Liver (tissue), 9 donors: Measurements from ENCODE around the gene CAPN15. TPM values are rescaled to one million over a fixed set of nuclear protein-coding genes. Genes with fewer than 3 reads are reported as not detected.

Experiments
- DNase-seq: peaks from one replicate; pipeline ENCODE4 v3.0.0-alpha.2; 2017; ENCODE audit warnings: low spot score
- H3K27ac ChIP-seq, 2 donors: one replicate each; pipeline ENCODE4 v1.7.0; 2013; ENCODE audit warnings: inconsistent platforms in 2 of 2, low read length in 2 of 2, control low read depth in 1 of 2, low read depth in 1 of 2, mild to moderate bottlenecking in 1 of 2
- H3K27me3 ChIP-seq, 4 donors: one replicate each; pipeline versions ENCODE4 v1.6.1 to v1.7.0; 2013; ENCODE audit warnings: low read length in 3 of 4, inconsistent platforms in 1 of 4, mild to moderate bottlenecking in 1 of 4, moderate library complexity in 1 of 4; ENCODE audit not compliant: control insufficient read depth in 4 of 4, insufficient read depth in 4 of 4
- H3K36me3 ChIP-seq, 4 donors: one replicate each; pipeline versions ENCODE4 v1.6.1 to v1.7.0; 2013; ENCODE audit warnings: low read length in 3 of 4, mild to moderate bottlenecking in 3 of 4, low read depth in 1 of 4, moderate library complexity in 1 of 4; ENCODE audit not compliant: control insufficient read depth in 4 of 4, insufficient read depth in 3 of 4
- H3K4me1 ChIP-seq, 4 donors: one replicate each; pipeline versions ENCODE4 v1.6.1 to v1.7.0; 2013; ENCODE audit warnings: low read length in 3 of 4, mild to moderate bottlenecking in 3 of 4, moderate library complexity in 1 of 4; ENCODE audit not compliant: control insufficient read depth in 4 of 4, insufficient read depth in 4 of 4
- H3K4me3 ChIP-seq, 3 donors: one replicate each; pipeline versions ENCODE4 v1.6.1 to v1.7.0; 2013; ENCODE audit warnings: low read length in 3 of 3, control low read depth in 1 of 3, low read depth in 1 of 3, mild to moderate bottlenecking in 1 of 3
- H3K9ac ChIP-seq, 2 donors: one replicate each; pipeline ENCODE4 v1.7.0; 2013; ENCODE audit warnings: low read length in 2 of 2, mild to moderate bottlenecking in 2 of 2, moderate library complexity in 2 of 2, control low read depth in 1 of 2, low read depth in 1 of 2
- H3K9me3 ChIP-seq, 4 donors: one replicate each; pipeline versions ENCODE4 v1.6.1 to v1.7.0; 2013; ENCODE audit warnings: low read length in 3 of 4; ENCODE audit not compliant: control insufficient read depth in 4 of 4
- EGR1 ChIP-seq, 2 donors: IDR thresholded peaks; 2 replicates each; pipeline ENCODE4 v1.6.1; 2016 to 2018; ENCODE audit warnings: antibody characterized with exemption in 2 of 2, low read depth in 2 of 2
- FOXA1 ChIP-seq: IDR thresholded peaks from 2 replicates; pipeline ENCODE4 v1.6.1; 2016; ENCODE audit warnings: antibody characterized with exemption
- FOXA2 ChIP-seq: IDR thresholded peaks from 2 replicates; pipeline ENCODE4 v1.6.1; 2016; ENCODE audit warnings: antibody characterized with exemption
- GABPA ChIP-seq, 2 donors: IDR thresholded peaks in 1 of 2; conservative IDR thresholded peaks in 1 of 2; 2 replicates each; pipeline ENCODE4 v1.6.1; 2016; ENCODE audit warnings: antibody characterized with exemption in 2 of 2, mild to moderate bottlenecking in 1 of 2, moderate library complexity in 1 of 2
- HNF4A ChIP-seq, 2 donors: conservative IDR thresholded peaks; 2 replicates each; pipeline ENCODE4 v1.6.1; 2016; ENCODE audit warnings: antibody characterized with exemption in 2 of 2, mild to moderate bottlenecking in 2 of 2
- HNF4G ChIP-seq: IDR thresholded peaks from 2 replicates; pipeline ENCODE4 v1.6.1; 2016; ENCODE audit warnings: antibody characterized with exemption
- JUND ChIP-seq, 2 donors: IDR thresholded peaks; 2 replicates each; pipeline ENCODE4 v1.6.1; 2016; ENCODE audit warnings: antibody characterized with exemption in 2 of 2
- NR2F2 ChIP-seq: IDR thresholded peaks from 2 replicates; pipeline ENCODE4 v1.6.1; 2016; ENCODE audit warnings: antibody characterized with exemption
- RAD21 ChIP-seq, 2 donors: IDR thresholded peaks; 2 replicates each; pipeline ENCODE4 v1.6.1; 2016; ENCODE audit warnings: antibody characterized with exemption in 2 of 2, mild to moderate bottlenecking in 2 of 2
- RXRA ChIP-seq, 2 donors: IDR thresholded peaks; 2 replicates each; pipeline ENCODE4 v1.6.1; 2017 to 2018; ENCODE audit warnings: antibody characterized with exemption in 2 of 2, mild to moderate bottlenecking in 1 of 2
- SP1 ChIP-seq: IDR thresholded peaks from 2 replicates; pipeline ENCODE4 v1.6.1; 2018; ENCODE audit warnings: antibody characterized with exemption, mild to moderate bottlenecking
- TAF1 ChIP-seq: conservative IDR thresholded peaks from 2 replicates; pipeline ENCODE4 v1.6.1; 2016; ENCODE audit warnings: antibody characterized with exemption, mild to moderate bottlenecking
- YY1 ChIP-seq: IDR thresholded peaks from 2 replicates; pipeline ENCODE4 v1.6.1; 2016; ENCODE audit warnings: antibody characterized with exemption, mild to moderate bottlenecking
- WGBS: extraction: QIAGEN DNeasy Blood & Tissue Kit; methylation state at CpG from one replicate; pipeline ENCODE4 v1.1.7; 2013; 5-methylcytosine and 5-hydroxymethylcytosine counted together
- polyA plus RNA-seq, 2 donors: library from polyadenylated mRNA; stranded (reverse) in 1 of 2; unstranded in 1 of 2; fragments of 200-250 nt in 1 of 2; fragments of >200 nt in 1 of 2; fragmentation: Nextera tagmentation in 1 of 2; extraction: Ambion mirVana in 1 of 2; gene quantifications; one replicate each; pipeline versions ENCODE4 v1.2.1 to v1.2.3, GENCODE V29; 2013 to 2015
- total RNA-seq, 2 donors: library from RNA; depleted of rRNA; stranded (reverse); fragments of >200 nt; gene quantifications; one replicate each; pipeline ENCODE4 v1.2.3, GENCODE V29; 2014
- TF ChIP-seq, protein P1 (sequence below): IDR thresholded peaks from 2 replicates; pipeline ENCODE4 v1.6.1; 2016; ENCODE audit warnings: antibody characterized with exemption
- TF ChIP-seq, protein P2 (sequence below): fragments of 150-350 bp; IDR thresholded peaks from 2 replicates; pipeline ENCODE4 v1.5.1; 2017; ENCODE audit warnings: improper control_type of control experiment, low read depth, low read length; ENCODE audit not compliant: missing input control
- TF ChIP-seq, protein P3 (sequence below): IDR thresholded peaks from 2 replicates; pipeline ENCODE4 v1.6.1; 2016; ENCODE audit warnings: antibody characterized with exemption
- TF ChIP-seq, protein P4 (sequence below): IDR thresholded peaks from 2 replicates; pipeline ENCODE4 v1.6.1; 2016; ENCODE audit warnings: antibody characterized with exemption
- donor health status: healthy.
- donor health status: healthy.
- donor health status: healthy.
- donor health status: healthy.
- donor health status: healthy.

Gene CAPN15
- total and polyA plus RNA-seq, 4 donors = 5.9 to 37.2 (median 21.6) TPM

DNA sequence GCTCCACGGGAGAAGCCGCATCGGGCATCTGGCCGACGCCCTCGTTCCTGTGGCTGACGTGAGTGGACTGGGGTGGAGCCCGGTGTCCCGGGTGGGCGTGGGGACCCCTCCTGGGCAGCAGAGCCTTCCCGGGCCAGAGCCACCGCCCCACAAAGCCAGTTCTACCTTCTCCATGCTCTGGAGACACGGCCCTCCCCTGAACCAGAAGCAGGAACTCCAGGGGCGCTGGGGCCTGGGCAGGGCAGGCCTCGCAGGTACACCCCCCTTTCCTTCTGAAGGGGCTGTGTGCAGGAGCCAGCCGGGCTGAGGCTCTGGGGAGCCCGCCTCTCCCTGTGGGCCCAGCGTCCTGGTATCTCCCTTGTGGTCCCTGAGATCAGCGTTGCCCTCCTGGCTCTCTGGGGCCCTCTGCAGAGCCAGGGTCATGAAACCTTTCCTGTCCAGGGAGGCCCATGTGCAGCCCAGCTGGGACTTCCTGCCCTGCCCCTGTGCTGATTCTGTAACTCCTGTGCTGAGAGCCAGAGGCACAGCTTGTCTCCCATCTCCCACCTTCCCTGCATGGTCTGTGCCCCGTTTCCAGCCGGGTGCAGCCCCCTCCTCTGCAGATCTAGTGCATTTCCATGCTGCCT is 48.8 kb downstream of the CAPN15 start (continued):
- TF ChIP-seq, protein P1, sequence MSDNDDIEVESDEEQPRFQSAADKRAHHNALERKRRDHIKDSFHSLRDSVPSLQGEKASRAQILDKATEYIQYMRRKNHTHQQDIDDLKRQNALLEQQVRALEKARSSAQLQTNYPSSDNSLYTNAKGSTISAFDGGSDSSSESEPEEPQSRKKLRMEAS = no peak
- TF ChIP-seq EGR1 (IDR thresholded peaks at IDR 0.05; ENCODE audit: low read depth in 2 of 2) (no peak), SP1 (no peak)

DNA sequence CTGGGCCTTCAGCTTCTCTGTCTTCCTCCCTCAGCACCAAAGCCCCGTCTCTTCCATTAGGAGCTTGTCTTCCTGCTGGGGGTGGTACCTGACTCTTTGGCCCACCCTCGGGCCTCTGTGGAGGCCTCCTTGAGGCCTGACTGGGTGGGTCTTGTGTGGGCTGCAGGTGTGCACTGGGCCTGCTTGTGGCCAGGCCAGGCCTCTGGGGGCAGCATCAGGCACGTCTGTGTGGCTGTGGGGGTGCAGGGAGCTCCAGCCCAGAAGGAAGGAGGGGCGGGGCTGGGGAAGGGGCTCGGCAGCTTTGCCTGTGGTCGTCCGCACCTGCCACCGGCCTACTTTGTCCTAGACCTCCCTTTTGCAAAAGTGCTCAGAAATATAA is 49.3 kb downstream of the CAPN15 start:
- DNase-seq = no peak
- Histone ChIP-seq H3K9me3 (no peaks in the 10 kb centered on the region), H3K9ac (no peak overlapping the region), H3K4me3 (no peak overlapping the region), H3K4me1 (peaks cover 0 to 15% (median 6%) of the 10 kb centered on the region in 4 donors), H3K27ac (no peak overlapping the region), H3K27me3 (no peaks in the 10 kb centered on the region), H3K36me3 (peaks cover 0 to 7% (median under 1%) of the 10 kb centered on the region in 4 donors)
- TF ChIP-seq RXRA (IDR thresholded peaks at IDR 0.05) = no peak
- TF ChIP-seq TAF1 = no peak
- TF ChIP-seq, protein P1 = no peak
- TF ChIP-seq NR2F2 = no peak
- TF ChIP-seq FOXA2 = no peak
- TF ChIP-seq, protein P2, sequence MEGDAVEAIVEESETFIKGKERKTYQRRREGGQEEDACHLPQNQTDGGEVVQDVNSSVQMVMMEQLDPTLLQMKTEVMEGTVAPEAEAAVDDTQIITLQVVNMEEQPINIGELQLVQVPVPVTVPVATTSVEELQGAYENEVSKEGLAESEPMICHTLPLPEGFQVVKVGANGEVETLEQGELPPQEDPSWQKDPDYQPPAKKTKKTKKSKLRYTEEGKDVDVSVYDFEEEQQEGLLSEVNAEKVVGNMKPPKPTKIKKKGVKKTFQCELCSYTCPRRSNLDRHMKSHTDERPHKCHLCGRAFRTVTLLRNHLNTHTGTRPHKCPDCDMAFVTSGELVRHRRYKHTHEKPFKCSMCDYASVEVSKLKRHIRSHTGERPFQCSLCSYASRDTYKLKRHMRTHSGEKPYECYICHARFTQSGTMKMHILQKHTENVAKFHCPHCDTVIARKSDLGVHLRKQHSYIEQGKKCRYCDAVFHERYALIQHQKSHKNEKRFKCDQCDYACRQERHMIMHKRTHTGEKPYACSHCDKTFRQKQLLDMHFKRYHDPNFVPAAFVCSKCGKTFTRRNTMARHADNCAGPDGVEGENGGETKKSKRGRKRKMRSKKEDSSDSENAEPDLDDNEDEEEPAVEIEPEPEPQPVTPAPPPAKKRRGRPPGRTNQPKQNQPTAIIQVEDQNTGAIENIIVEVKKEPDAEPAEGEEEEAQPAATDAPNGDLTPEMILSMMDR = no peak
- no peak for TF ChIP-seq HNF4A (conservative IDR thresholded peaks at IDR 0.05)
- TF ChIP-seq JUND (IDR thresholded peaks at IDR 0.05) = no peak
- TF ChIP-seq, protein P3, sequence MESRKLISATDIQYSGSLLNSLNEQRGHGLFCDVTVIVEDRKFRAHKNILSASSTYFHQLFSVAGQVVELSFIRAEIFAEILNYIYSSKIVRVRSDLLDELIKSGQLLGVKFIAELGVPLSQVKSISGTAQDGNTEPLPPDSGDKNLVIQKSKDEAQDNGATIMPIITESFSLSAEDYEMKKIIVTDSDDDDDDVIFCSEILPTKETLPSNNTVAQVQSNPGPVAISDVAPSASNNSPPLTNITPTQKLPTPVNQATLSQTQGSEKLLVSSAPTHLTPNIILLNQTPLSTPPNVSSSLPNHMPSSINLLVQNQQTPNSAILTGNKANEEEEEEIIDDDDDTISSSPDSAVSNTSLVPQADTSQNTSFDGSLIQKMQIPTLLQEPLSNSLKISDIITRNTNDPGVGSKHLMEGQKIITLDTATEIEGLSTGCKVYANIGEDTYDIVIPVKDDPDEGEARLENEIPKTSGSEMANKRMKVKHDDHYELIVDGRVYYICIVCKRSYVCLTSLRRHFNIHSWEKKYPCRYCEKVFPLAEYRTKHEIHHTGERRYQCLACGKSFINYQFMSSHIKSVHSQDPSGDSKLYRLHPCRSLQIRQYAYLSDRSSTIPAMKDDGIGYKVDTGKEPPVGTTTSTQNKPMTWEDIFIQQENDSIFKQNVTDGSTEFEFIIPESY = no peak
- TF ChIP-seq YY1 = no peak
- no peak for TF ChIP-seq EGR1 (IDR thresholded peaks at IDR 0.05; ENCODE audit: low read depth in 2 of 2)
- TF ChIP-seq, protein P4, sequence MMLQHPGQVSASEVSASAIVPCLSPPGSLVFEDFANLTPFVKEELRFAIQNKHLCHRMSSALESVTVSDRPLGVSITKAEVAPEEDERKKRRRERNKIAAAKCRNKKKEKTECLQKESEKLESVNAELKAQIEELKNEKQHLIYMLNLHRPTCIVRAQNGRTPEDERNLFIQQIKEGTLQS = no peak
- no peak for TF ChIP-seq RAD21 (IDR thresholded peaks at IDR 0.05)
- no peak for TF ChIP-seq HNF4G
- TF ChIP-seq SP1 = no peak
- TF ChIP-seq GABPA (IDR thresholded peaks at IDR 0.05 in 1 of 2, conservative IDR thresholded peaks at IDR 0.05 in 1 of 2) = no peak
- TF ChIP-seq FOXA1 = no peak
- WGBS = 83% methylated on average over 8 of the region's 8 CpGs

DNA sequence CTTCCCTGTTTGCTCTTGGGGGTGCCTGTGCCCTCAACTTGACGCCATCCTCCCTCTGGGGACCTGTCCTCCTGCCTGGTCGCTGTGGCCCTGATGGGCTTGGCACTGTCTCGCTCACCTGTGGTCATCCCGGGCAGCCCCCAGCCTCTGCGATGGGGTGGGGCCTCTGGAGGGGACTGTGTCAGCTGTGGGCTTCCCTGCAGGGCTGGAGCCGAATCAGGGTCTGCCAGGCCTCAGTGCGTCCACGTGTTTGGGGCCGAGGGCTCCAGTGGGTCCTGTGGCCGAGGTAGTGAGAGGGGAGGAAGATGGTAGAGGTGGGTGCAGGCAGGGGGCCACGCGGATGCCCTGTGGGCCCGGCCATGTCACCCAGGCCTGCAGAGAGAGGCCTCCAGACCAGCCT is 50.3 kb downstream of the CAPN15 start:
- H3K4me1 ChIP-seq = peaks cover 0 to 18% (median 7%) of the 10 kb centered on the region in 4 donors
- WGBS = 92% methylated on average over 13 of the region's 13 CpGs
- H3K9ac ChIP-seq = no peak overlapping the region
- H3K27me3 ChIP-seq = no peaks in the 10 kb centered on the region
- no peak overlapping the region for H3K4me3 ChIP-seq
- H3K36me3 ChIP-seq = peaks cover 0 to 7% (median under 1%) of the 10 kb centered on the region in 4 donors
- no peaks in the 10 kb centered on the region for H3K9me3 ChIP-seq
- no peak for DNase-seq
- H3K27ac ChIP-seq = no peak overlapping the region
- TF ChIP-seq, protein P3 = no peak
- TF ChIP-seq FOXA1 (no peak), SP1 (no peak), RAD21 (IDR thresholded peaks at IDR 0.05) (no peak), HNF4G (no peak), NR2F2 (no peak), HNF4A (conservative IDR thresholded peaks at IDR 0.05) (no peak), GABPA (IDR thresholded peaks at IDR 0.05 in 1 of 2, conservative IDR thresholded peaks at IDR 0.05 in 1 of 2) (no peak), TAF1 (no peak), JUND (IDR thresholded peaks at IDR 0.05) (no peak), FOXA2 (no peak), YY1 (no peak), EGR1 (IDR thresholded peaks at IDR 0.05; ENCODE audit: low read depth in 2 of 2) (no peak), RXRA (IDR thresholded peaks at IDR 0.05) (no peak)
- TF ChIP-seq, protein P2 = no peak
- TF ChIP-seq, protein P1 = no peak
- TF ChIP-seq, protein P4 = no peak
